K562 (cell line): ENCODE measurements around the gene LPCAT1. TPM values are rescaled to one million over a fixed set of nuclear protein-coding genes. Genes with fewer than 3 reads are reported as not detected.

Source experiments
- ATAC-seq: fragments of 200-7000 bp; cut with Tn5 transposase; 3 replicates; pipeline ENCODE4 v1.9.1; 2020; ENCODE audit warnings: moderate library complexity
- BruUV-seq: library from RNA; stranded (reverse); fragments of 400-500 nt; replicated peaks from 2 replicates; lab custom pipeline; 2021; lab: Mats Ljungman, UMichigan
- CTCF ChIA-PET: fragments of 300-600 bp; formaldehyde crosslinking; extraction: SDS; loops from one replicate; lab custom pipeline; 2021; ENCODE audit warnings: low intra/inter-chr PET ratio; lab: Yijun Ruan, JAX
- POLR2A ChIA-PET: fragments of 300-600, 350-650 bp; sonication (Branson Sonifier 250); formaldehyde crosslinking; extraction: SDS; loops from one replicate; lab custom pipeline; 2021; ENCODE audit warnings: antibody characterized with exemption, inconsistent platforms; lab: Yijun Ruan, JAX
- DNase-seq, 4 experiments: peaks; one replicate each; pipeline versions ENCODE4 v3.0.0 to v3.0.0-alpha.2; 2011 to 2018; ENCODE audit warnings: low spot score in 3 of 4, mixed read lengths in 3 of 4; ENCODE audit errors: extremely low read depth in 1 of 4
- FAIRE-seq: peaks from 2 replicates; lab custom pipeline; 2011; peaks lifted over from hg19 to GRCh38; lab: Jason Lieb, UNC
- H2AFZ ChIP-seq: 2 replicates; pipeline ENCODE4 v1.6.0; 2011; ENCODE audit warnings: low read depth, low read length, control low read depth, inconsistent platforms
- H3K27ac ChIP-seq: fragments of 200-600 bp; 3 replicates; pipeline ENCODE4 v1.8.0; 2011; ENCODE audit warnings: low read depth, mild to moderate bottlenecking, control low read depth, inconsistent platforms, low read length, moderate library complexity, mixed read lengths; ENCODE audit errors: extremely low read depth
- H3K27me3 ChIP-seq, 2 experiments: fragments of 300-600 bp in 1 of 2; 2 replicates in 1 of 2; 3 replicates in 1 of 2; pipeline versions ENCODE4 v1.6.0 to v1.8.0; 2011; ENCODE audit warnings: inconsistent platforms in 2 of 2, low read length in 2 of 2, mild to moderate bottlenecking in 1 of 2, mixed read lengths in 1 of 2, moderate library complexity in 1 of 2; ENCODE audit not compliant: control insufficient read depth in 2 of 2, insufficient read depth in 2 of 2
- H3K36me3 ChIP-seq: fragments of 300-600 bp; 3 replicates; pipeline ENCODE4 v1.8.0; 2011; ENCODE audit warnings: mild to moderate bottlenecking, low read length, inconsistent platforms; ENCODE audit not compliant: control insufficient read depth, insufficient read depth
- H3K4me1 ChIP-seq, 2 experiments: fragments of 200-600 bp in 1 of 2; replicated peaks in 1 of 2; 2 replicates in 1 of 2; 3 replicates in 1 of 2; pipeline versions ENCODE4 v1.5.1 to v1.8.0; 2011; ENCODE audit warnings: inconsistent platforms in 2 of 2, low read length in 2 of 2, mild to moderate bottlenecking in 1 of 2, mixed read lengths in 1 of 2, moderate library complexity in 1 of 2; ENCODE audit not compliant: control insufficient read depth in 2 of 2, insufficient read depth in 2 of 2
- H3K4me2 ChIP-seq: 2 replicates; pipeline ENCODE4 v1.6.1; 2011; ENCODE audit warnings: low read length, control low read depth, inconsistent platforms, mixed read lengths; ENCODE audit not compliant: insufficient read depth
- H3K4me3 ChIP-seq: fragments of 200-600 bp; sonication (generic), shearing (Covaris generic); 2 replicates; pipeline ENCODE4 v1.5.1; 2016; ENCODE audit warnings: control low read depth, inconsistent platforms
- H3K79me2 ChIP-seq: fragments of 200-600 bp; 3 replicates; pipeline ENCODE4 v1.8.0; 2011; ENCODE audit warnings: low read length, inconsistent platforms; ENCODE audit not compliant: control insufficient read depth, insufficient read depth
- H3K9ac ChIP-seq, 2 experiments: 2 replicates each; pipeline versions ENCODE4 v1.6.0 to v1.6.1; 2011; ENCODE audit warnings: low read depth in 2 of 2, low read length in 2 of 2, control low read depth in 1 of 2, inconsistent platforms in 1 of 2, mild to moderate bottlenecking in 1 of 2, mixed read lengths in 1 of 2; ENCODE audit not compliant: insufficient read depth in 1 of 2
- H3K9me1 ChIP-seq: one replicate; pipeline ENCODE4 v1.6.0; 2011; ENCODE audit warnings: inconsistent platforms, mild to moderate bottlenecking, low read length, moderate library complexity; ENCODE audit not compliant: control insufficient read depth, insufficient read depth
- H3K9me3 ChIP-seq: replicated peaks from 2 replicates; pipeline ENCODE4 v1.5.1; 2011; ENCODE audit warnings: low read depth, low read length, inconsistent platforms; ENCODE audit not compliant: control insufficient read depth, insufficient read depth
- H4K20me1 ChIP-seq: replicated peaks from 2 replicates; pipeline ENCODE4 v1.6.1; 2011; ENCODE audit warnings: low read length, inconsistent platforms, mixed read lengths; ENCODE audit not compliant: control insufficient read depth, insufficient read depth
- ELK1 ChIP-seq: sonication (generic); formaldehyde crosslinking; IDR thresholded peaks from 2 replicates; pipeline ENCODE4 v1.8.1; 2022; ENCODE audit warnings: missing genetic modification reagents
- GTF2A2 ChIP-seq: IDR thresholded peaks from 2 replicates; pipeline ENCODE4 v1.6.1; 2016; ENCODE audit warnings: mild to moderate bottlenecking, missing genetic modification characterization, missing compliant biosample characterization
- HDAC1 ChIP-seq, 2 experiments: fragments of 450-650 bp; IDR thresholded peaks; 2 replicates each; pipeline ENCODE4 v1.6.1; 2016 to 2017; ENCODE audit warnings: inconsistent platforms in 1 of 2, mild to moderate bottlenecking in 1 of 2, moderate library complexity in 1 of 2
- ILK ChIP-seq: fragments of 450-650 bp; IDR thresholded peaks from 2 replicates; pipeline ENCODE4 v1.6.1; 2016; ENCODE audit warnings: missing genetic modification characterization, low read depth, mild to moderate bottlenecking, missing compliant biosample characterization, moderate library complexity, borderline replicate concordance
- MTF1 ChIP-seq: fragments of 250-450 bp; sonication (Bioruptor Pico); IDR thresholded peaks from 2 replicates; pipeline ENCODE4 v1.9.0; 2021; ENCODE audit warnings: moderate library complexity, mild to moderate bottlenecking, inconsistent platforms, borderline replicate concordance
- TRIM28 ChIP-seq: fragments of 450-650 bp; IDR thresholded peaks from 2 replicates; pipeline ENCODE4 v1.6.1; 2017
- ZC3H4 ChIP-seq: sonication (generic); formaldehyde crosslinking; IDR thresholded peaks from 2 replicates; pipeline ENCODE4 v1.9.0; 2021; ENCODE audit warnings: missing genetic modification reagents, borderline replicate concordance
- ZFP1 ChIP-seq: fragments of 450-650 bp; formaldehyde crosslinking; IDR thresholded peaks from 2 replicates; pipeline ENCODE4 v1.4.0; 2020; ENCODE audit warnings: mild to moderate bottlenecking, mixed read lengths
- WGBS: fragments of 100-300 bp; shearing (Covaris generic); methylation state at CpG from one replicate; pipeline ENCODE4 v1.1.6; 2016; ENCODE audit warnings: low coverage, mixed read lengths; ENCODE audit not compliant: insufficient coverage; ENCODE audit errors: missing lambda C conversion rate; 5-methylcytosine and 5-hydroxymethylcytosine counted together
- in situ Hi-C: fragments of 300-500 bp; cut with MboI; formaldehyde crosslinking; loops from 4 replicates; pipeline ENCODE4 v1.15.0; 2018; ENCODE audit warnings: inconsistent platforms, mixed read lengths
- intact Hi-C: fragments of 100-400 bp; cut with micrococcal nuclease; formaldehyde crosslinking; loops from 2 replicates; pipeline ENCODE4 v1.14.2; 2022
- polyA plus RNA-seq, 8 experiments: library from polyadenylated mRNA; depleted of rRNA in 4 of 8; stranded (reverse) in 5 of 8; unstranded in 3 of 8; fragments of >200 nt; fragmentation: Nextera tagmentation in 2 of 8; fragmentation: Illumina TruSeq in 1 of 8; extraction: Ambion mirVana in 2 of 8; extraction: Trizol in 1 of 8; gene quantifications; 2 replicates each; pipeline versions ENCODE4 v1.2.1 to v1.2.3, GENCODE V29; 2011 to 2014; ENCODE audit warnings: inconsistent platforms in 1 of 8, missing spikeins in 1 of 8
- total RNA-seq, 7 experiments: library from RNA; depleted of rRNA in 6 of 7; stranded (reverse); fragments of >200 nt in 6 of 7; fragmentation: Illumina TruSeq in 2 of 7; extraction: Trizol in 2 of 7; gene quantifications; 2 replicates each; pipeline versions ENCODE4 v1.2.1 to v1.2.3, GENCODE V29; 2011 to 2021; ENCODE audit warnings: low replicate concordance in 1 of 7

LPCAT1 gene
- total and polyA plus RNA-seq, 9 of the 15 experiments (the other 6 are each of a cell fraction or from before 2014, with no cell fraction given): 0.14 to 18.4 (median 13.9) TPM

GRCh38 chr5:1463326-1464095 is 60.2 kb downstream of the LPCAT1 start (continued):
- TF ChIP-seq HDAC1 (IDR thresholded peaks at IDR 0.05) (no peak), ZC3H4 (CRISPR knock-in tag) (no peak), ELK1 (CRISPR knock-in tag) (no peak)

- ATAC-seq: no peak
- Histone ChIP-seq H3K27me3 (no peaks in the 10 kb centered on the region; a peak in 1 of 5 replicates), H3K79me2 (no peaks in the 10 kb centered on the region), H3K4me2 (no peak overlapping the region), H3K27ac (no peak overlapping the region), H3K4me3 (no peak overlapping the region), H3K4me1 (peaks cover 0 to 8% of the 10 kb centered on the region in 2 experiments; a peak in 1 of 5 replicates), H3K9me3 (peaks cover 18% of the 10 kb centered on the region), H2AFZ (no peak overlapping the region), H4K20me1 (no peaks in the 10 kb centered on the region), H3K9me1 (no peaks in the 10 kb centered on the region), H3K36me3 (no peaks in the 10 kb centered on the region; the same call in 2 of the 3 replicates), H3K9ac (no peak overlapping the region)
- DNase-seq: no peak
- no peak for FAIRE-seq
- 59% methylated on average over 20 of the region's 20 CpGs for WGBS
- no peak for TF ChIP-seq ILK (tag)
- no peak for TF ChIP-seq TRIM28
- TF ChIP-seq MTF1: no peak
- no peak for TF ChIP-seq ZFP1
- TF ChIP-seq GTF2A2: no peak
- CTCF ChIA-PET: no interaction called here
- in situ Hi-C loops: no loop called here
- intact Hi-C loops: no loop called here
- POLR2A ChIA-PET: no interaction called here
- BruUV-seq: no TSS peak
Measured at GRCh38 chr5:1462358-1462757, 61.4 kb downstream of the LPCAT1 start.
